HL-60/S4 treated with phorbol 12-myristate 13-acetate at 8.2 ng/mL for 4 days and 3 days (cell line): ENCODE data around the gene BAIAP2L1.

Source experiments
- in situ Hi-C: fragments of 300-500 bp; cut with MboI; formaldehyde crosslinking; loops from 2 replicates; pipeline ENCODE4 v1.15.0; 2022; ENCODE audit warnings: low sequenced_read_pairs

The BAIAP2L1 gene

DNA sequence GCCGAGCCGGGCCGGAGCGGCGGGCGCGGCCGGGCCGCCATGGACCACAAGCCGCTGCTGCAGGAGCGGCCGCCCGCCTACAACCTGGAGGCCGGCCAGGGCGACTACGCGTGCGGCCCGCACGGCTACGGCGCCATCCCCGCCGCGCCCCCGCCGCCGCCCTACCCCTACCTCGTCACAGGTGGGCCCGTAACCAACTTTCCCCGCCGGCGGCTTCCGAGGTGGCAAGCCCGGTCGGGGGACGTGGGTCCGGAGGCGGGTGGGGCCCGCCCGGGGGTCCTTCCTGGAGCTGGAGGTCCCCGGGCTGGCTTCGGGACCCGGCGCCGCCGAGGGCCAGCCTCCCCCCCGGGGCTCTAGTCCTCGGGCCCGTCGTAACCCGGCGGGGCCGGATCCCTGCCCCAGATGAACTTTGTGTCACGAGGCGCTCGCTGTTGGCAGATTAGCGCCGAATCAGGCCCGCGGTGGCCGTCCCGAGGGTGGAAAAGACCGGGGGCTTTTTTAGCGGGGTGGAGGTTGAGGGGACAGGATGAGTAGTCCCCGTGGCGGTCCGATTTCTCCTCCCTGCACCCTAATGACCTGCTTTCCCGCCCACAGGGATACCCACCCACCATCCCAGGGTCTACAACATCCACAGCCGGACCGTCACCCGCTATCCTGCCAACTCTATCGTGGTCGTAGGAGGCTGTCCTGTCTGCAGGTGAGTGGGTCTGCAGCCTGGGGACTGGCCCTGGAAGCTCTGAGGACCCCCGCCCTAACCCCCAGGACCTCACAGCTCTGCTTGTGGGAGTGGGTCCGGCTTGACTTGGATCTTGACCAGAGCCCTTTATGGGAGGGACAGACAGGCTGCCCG is 118.9 kb downstream of the BAIAP2L1 start:
- in situ Hi-C loops = no loop called here

DNA sequence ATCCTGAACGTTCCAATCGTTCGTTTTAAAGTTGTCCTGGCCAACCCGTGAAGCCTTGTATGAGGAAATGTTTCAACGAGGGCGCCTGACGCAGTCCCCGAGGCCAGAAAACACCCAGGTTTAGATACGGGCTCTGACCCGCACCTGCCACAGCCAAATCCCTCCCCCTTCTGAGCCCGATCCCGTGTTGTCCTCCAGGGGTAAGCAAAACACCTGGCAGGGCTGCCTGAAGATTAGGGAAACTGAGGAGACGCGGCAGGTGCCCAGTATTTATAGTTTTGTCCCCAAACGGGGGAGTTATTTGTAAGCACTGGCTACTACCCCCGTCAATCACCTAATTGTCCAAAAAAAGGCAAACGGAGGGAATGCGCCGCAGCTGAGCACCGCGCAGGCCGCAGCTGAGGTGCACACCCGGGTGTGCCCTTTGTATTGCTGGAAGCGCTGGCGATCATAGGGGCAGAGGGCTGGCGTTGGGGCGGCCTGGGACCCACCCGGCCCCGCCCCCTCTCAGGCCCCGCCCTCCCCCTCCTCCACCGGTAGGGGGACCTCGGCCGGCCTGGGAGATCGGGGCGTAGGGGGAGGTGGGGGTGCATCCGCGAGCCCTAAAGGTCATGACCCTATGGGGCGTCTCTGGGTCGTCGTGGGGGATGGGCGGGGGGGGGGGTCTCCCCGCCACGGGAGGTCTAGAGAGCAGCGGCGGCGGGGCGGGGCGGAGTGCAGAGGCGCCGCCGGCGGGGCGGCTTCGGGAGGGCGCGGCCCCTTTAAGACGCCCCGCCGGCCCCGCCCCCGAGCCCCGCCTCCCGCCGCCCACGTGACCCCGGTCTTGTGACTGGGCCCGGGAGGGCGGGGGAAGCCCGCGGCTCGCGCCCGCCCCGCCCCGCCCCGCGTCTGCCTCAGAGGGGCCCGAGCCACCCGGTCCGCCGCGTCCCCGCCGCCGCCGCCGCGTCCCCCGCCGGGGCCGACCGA is 119.8 kb downstream of the BAIAP2L1 start, which contains the start of gene BRI3:
Gene BRI3, plus strand, starts transcription at position 896 of the 966 bp plus-strand sequence. CDS start 110 bp downstream, outside the sequence.
- in situ Hi-C loops = no loop called here

DNA sequence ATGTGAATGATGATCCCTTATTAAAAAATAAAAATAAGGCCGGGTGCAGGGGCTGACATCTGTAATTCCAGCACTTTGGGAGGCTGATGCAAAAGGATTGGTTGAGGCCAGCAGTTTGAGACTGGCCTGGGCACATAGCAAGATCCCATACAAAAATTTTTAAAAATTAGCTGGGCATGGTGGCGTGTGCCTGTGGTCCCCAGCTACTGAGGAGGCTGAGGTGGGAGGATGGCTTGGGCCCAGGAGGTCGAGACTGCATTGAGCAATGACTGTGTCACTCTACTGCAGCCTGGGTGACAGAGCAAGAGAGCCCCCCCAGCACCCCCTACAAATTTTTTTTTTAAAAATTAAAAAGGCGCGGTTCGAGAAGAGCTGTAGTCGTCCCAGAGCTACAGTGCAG is 120.6 kb downstream of the BAIAP2L1 start:
- in situ Hi-C loops = no loop called here

DNA sequence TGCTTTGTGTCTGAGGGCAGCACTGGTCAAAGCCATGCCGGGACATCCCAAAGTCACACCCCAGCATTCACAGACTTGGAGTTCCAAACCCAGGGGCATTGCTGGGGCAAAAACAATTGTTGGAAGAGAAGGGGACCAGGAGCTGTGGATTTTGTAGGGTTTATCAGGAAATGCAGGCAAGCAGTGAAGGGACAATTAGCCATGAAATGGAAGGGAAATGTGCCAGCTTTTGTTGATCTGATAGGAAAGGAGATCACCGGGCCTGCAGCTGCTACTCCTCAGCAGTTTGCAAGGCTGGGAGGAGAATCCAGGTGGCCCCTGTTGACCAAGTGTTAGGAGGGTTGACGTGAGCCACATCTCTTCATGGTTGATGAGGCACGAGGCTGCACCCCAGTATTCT is 122.0 kb downstream of the BAIAP2L1 start:
- in situ Hi-C loops = no loop called here

DNA sequence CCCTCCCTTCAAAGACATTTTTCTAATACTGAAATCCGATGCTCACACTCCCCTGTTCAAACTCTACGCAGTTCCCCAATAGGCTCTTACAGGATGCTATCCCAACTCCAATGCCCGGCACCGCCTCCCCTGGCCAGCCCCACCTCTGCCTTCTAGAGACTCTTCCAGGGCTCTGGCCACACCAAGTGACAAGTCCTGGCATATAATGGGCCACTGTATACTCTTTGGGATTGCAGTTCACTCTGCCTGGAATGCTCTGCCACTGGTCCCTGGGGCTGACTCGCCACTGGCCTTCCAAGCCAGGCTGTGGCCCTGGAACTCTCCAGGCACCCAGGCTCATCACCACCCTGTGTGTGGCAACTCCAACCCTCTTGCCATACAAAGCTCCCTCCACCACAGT is 122.5 kb downstream of the BAIAP2L1 start:
- in situ Hi-C loops = no loop called here

DNA sequence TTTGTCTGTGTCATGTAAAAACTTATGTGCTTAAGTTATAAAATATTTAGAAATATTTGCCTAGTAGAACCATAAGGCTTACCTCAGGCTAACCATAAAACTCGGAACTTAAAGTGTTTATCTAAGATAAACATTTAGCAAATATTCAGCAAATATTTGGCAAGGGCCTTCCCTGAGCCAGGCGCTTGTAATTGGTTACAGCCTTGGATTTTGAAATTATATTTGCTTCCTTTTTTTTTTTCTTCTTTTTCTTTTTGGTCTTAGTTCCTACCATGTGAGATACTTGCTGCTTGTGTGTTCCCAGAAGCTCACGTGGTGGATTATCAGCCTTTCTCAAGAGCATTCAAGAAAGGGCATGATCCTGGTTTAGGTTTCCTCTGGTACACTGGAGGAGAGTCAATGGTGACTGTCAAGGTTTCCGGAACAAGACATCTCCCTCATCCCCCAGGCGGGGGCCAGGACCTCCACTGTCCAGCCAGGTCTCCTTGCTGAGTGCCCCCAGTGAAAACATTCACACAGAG is 124.6 kb downstream of the BAIAP2L1 start:
- in situ Hi-C loops = no loop called here

DNA sequence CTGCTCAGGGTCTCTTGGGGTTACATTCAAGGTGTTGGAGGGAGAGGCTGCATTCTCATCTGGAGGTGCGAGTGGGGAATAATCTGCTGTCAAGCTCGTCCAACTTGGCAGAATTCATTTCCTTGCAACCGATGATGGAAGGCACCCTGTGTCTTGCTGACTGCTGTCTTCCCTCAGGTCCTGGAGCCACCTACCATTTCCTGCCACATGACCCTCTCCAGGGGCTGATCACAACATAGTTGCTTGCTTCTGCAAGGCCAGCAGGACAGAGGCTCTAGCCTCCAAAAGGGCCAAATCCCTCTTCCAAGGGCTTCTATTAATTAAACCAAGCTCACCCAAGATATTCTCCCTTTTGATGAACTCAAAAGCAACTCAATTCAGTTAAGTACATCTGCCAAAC is 133.6 kb downstream of the BAIAP2L1 start:
- in situ Hi-C loops = no loop called here

DNA sequence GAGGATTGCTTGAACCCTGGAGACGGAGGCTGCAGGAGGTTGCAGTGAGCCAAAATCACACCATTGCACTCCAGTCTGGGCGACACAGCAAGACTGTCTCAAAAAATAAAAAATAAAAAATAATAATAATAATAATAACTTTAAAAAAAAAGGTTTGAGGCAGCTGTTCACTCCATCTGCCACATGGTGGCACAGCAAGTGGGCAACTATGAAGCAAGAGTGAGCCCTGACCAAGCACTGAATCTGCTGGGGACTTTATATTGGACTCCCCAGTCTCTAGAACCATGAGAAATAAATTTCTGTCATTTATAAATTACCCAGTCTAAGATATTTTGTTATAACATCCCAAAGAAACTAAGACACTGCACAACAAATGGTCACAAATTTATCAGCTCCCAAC is 134.1 kb downstream of the BAIAP2L1 start:
- in situ Hi-C loops = no loop called here

DNA sequence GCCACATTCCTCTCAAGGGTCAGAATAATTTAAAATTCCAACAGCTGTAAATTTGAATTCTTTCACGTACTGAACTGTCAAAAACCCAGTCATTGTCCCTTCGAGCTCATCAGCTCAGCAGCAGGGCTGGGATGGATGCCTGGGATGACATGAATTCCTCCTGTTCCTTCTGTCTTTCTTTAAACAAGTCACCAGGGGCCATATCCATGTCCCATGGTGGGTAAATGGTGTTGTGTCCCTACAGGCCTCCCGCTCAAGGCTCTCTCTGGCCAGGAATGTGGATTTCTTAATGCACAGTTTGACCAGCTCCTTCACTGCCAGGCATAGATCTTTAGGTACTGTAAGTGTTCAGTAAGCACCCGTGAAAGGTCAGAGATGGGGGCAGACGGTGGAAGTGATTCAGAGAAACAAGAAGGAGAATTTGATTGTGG is 135.0 kb downstream of the BAIAP2L1 start:
- in situ Hi-C loops = no loop called here

DNA sequence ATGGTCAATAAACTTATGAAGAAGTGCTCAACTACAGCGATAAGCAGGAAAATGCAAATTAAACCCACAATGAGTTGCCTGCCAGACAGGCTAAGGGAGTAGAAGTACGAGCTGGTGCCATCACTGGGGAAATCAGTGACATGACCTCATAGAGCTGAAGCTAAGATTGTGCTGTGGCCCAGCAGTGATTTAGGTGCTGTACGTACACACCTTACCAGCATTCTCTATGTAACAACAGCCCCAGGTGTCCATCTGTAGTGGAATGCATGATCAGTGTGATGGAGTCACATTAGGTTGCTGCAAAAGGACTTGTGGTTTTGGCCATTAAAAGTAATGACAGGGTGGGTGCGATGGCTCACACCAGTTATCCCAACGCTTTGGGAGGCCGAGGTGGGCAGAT is 143.2 kb downstream of the BAIAP2L1 start:
- in situ Hi-C loops = no loop called here

DNA sequence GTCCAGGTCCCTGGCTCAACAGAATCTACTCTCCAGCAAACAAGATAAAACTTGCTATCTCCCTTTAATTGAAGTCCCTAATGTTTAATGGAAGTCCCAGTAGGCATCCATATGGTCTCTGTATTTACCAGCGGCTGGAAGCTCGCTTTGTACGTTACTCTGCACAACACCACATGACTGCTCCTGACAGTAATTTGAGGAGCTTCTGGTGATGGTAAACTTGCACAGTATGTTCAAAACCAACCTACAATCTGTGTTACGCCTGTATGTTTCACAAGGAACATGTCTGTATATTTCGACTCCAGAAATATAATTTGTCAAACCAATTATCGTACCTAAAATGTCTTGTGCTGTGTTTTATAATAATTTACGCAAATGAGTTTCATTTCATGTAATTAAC is 144.5 kb downstream of the BAIAP2L1 start:
- in situ Hi-C loops = no loop called here

DNA sequence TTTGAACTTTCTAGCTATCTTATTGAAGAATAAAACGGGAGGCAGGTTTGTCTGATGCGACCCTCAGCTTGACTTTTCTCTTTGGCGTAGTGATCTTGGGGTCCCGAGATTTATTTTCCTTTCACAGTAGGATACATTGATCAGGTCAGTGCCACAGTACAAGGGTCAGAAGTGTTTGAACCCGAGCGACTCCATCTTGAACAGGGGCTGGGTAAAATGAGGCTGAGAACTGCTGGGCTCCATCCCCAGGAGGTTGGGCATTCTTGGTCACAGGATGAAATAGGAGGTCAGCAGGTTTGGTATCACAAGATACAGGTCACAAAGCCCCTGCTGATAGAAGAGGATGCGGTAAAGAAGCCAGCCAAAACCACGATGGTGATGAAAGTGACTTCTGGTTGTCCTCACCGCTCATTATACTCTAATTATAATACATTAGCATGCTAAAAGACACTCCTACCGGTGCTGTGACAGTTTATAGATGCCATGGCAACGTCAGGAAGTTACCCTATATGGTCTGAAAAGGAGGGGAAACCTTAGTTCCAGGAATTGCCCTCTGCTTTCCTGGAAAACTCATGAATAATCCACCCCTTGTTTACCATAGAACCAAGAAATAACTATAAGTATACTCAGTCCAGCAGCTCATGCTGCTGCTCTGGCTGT is 145.8 kb downstream of the BAIAP2L1 start:
- in situ Hi-C loops = no loop called here

DNA sequence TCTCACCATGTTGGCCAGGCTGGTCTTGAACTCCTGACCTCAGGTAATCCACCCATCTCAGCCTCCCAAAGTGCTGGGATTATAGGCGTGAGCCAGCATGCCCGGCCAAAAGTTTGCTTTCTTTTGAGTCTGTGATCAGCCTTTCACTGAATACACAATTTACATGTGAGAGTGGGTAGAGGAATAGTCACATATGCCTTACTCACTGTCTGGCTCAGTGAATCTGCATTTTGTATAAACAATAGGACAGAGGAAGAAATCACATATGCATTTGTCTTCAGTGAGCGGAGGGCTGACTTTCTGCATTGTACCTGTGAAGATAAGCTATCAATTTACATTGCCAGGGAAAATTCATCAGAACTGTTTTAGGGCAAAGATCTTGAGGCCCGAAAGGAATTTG is 146.4 kb downstream of the BAIAP2L1 start:
- in situ Hi-C loops = no loop called here

DNA sequence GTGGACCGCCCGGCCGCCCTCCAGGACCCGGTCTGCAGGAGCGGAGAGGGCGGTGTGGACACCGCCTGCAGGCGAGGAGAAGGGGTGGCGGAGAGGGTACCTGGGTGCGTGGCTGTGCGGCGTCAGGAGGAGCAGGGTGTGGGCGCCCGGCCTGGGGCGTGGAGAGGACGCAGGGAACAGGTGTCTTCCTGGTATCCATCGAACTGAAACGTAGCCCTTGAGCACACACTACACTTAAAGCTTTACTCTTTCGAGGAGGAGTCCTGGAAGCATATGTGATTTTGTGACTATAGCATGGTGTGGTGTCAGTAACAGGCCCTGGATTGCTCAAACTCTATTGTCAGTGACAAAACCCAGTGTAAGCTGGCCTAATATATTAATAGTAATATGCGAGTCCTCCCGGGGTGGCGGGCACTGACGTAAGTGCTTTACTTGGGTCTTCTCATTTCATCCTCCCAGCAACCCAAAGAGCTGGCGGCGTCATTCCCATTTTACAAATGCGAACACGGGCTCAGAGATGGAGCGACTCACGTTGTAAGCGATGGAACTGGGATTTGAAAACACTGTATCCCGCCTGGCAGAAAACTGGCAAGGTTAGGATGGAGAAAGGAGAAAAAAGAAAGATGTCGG is 148.3 kb downstream of the BAIAP2L1 start:
- in situ Hi-C loops = no loop called here

DNA sequence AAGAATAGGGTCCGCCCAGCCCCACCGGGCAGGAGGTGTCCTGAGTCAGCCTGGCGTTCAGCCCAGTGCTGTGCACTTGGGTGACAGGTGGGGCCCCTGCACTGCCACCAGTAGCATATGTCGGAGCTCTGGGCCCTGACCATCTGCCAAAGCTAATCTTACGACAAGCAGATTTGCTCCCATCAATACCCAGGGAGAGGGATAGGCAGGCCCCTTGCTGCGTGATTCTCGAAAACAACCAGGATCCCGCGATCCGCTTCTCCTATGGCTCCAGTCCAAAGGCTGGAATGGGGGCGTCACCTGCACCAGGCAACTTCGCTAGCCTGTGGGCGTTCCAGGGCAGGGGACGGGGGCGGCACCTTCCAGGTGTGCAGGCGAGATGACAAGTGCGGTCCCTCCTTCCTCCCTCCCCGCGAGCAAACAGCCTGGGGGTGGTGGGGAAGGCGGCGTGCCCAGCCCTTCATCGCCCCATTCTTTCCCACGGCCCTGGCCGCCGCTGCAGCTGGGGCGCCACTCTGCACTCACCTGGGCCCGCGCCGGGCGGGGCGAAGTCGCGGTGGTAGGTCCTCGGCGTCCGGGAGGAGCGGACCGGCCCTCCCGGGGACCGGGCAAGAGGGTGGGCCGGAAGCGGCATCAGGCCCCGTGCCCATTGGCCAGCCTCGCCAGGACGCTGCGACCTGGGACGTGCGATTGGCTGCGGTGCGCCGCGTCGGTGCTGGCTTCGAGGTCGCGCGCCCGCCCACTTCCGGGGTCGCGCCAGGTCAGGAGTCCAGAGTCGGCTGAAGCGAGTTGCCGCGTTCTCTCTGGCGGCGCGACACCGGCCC is 149.1 kb downstream of the BAIAP2L1 start, which contains the start of gene TECPR1:
Gene TECPR1, minus strand, starts transcription at position 632 of the 824 bp plus-strand sequence. CDS start 6,086 bp downstream, outside the sequence.
- in situ Hi-C loops = no loop called here

DNA sequence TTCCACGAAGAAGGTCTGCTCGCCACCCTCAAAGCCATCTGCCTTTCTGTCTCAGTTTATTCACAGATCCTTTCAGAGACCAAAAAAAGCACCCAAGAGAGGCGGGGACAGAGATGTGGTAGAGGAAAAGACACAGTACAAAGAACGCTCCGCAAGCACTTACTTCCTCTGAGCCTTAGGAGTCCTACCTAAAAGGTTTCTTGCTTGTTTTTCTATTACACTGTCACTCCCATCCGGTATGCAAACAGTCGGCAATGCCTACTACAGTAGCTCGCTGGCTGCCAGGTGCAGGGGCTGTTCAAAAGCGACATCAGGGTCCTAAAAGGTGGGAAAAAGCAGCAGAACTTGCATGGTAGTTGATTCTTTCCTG is 149.7 kb downstream of the BAIAP2L1 start:
- in situ Hi-C loops = no loop called here

DNA sequence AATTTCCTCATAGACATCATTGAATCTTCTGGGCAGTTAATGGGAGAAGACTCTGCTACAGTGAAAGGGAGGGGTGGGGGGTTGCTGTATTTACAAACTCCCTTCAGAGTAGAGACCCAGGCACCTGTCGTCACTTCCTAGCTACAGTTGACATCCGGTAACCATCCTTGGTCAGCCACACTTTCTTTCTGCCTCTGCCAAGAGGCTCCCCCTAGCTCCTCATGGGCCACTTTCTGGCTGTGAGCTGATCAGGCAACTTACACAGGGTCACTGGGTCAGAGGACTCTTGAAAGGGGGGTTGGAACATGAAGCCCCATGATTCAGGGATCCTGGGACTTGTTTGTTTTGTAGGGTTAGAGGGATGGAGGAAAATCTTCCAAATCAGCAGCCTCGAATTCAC is 150.1 kb downstream of the BAIAP2L1 start:
- in situ Hi-C loops = no loop called here

DNA sequence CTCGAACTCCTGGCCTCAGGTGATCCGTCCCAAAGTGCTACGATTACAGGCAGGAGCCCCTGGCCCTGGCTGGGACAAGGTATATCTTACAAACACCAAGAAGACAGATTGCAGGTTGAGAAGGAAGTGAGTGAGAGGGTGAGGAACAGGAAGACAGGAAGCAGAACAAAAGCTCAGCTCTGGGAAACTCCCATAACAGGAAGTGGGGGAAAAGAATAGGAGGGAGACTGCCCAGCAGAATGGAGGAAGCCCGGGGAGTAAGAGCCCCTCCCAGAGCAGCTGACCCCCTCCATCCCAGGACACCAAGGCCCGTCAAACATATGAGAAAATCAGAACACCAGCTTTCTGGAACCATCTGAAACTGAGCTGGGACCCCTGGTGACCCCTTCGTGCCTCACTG is 151.8 kb downstream of the BAIAP2L1 start:
- in situ Hi-C loops = no loop called here

DNA sequence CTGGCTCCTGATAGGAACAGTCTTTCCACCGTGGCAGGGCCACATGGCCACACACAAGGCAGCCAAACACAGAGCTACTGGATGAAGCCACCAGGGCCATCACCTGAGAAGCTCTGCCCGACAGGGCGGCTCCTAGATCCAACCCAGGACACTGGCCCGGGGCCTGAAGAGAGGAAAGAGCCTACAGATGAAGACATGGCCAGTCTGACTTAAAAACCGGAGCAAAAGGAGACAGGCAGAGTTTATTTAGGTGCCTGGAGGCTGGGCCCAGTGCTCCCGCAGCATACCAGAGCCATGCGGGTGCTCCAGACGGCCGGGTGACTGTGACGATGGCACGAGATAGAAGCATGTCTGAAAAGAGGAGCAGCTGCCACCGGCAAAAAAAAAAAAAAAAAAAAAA is 152.7 kb downstream of the BAIAP2L1 start:
- in situ Hi-C loops = no loop called here
